Effector CD4-positive, alpha-beta T cell (primary cell): ENCODE measurements around the gene PILRB.
A peak's percentile ranks its signal among the peaks of the same experiment; 100 is the strongest.
"Not testable (repeated sequence)": the region's sequence is repeated elsewhere in the genome, so short reads cannot be mapped to it uniquely, and the experiment has no call there.

Experiments
- DNase-seq: peaks from one replicate; pipeline ENCODE4 v3.0.0-alpha.2; 2020

The PILRB gene

DNA sequence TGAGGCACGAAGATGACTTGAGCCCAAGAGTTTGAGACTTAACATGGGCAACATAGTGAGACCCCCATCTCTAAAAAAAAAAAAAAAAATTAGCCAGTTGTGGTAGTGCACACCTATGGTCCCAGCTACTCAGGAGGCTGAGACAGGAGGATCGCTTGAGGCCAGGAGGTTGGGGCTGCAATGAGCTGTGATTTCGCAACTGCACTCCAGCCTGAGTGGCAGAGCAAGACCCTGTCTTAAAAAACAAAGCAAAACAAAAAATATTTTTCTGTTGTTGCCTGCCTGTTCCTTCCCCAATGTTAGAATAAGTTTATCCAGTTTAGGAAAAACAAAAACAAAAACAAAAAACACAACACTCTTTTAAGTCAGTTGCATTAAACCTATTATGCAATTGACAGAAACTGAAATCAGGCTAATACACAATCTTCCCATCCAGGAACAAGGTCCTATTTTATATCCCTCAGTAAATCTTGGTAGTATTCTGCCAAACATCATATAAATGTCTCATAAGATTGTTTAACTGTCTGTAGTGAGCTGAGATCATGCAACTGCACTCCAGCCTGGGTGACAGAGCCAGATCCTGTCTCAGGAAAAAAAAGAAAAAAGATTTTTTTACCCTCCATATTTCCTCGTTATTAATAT is 20.3 kb downstream of the PILRB start:
- DNase-seq: no peak

DNA sequence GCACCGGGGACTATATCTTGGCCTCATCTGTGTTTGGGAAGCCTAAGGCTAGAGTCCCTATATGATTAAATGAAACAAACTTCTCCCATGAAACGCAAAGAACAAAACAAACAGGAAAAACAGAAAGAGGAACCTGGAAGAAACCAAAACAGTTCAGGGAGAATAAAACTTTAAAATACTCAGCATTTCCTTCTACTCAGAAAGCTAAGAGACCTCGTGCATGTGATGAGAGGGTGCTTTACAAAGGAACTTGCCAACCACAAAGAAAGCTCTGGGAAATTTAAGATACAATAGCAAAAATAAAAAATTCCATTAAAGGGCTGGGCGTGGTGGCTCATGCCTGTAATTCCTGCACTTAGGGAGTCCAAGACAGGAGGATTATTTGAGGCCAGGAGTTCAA is 22.3 kb downstream of the PILRB start:
- no peak for DNase-seq

DNA sequence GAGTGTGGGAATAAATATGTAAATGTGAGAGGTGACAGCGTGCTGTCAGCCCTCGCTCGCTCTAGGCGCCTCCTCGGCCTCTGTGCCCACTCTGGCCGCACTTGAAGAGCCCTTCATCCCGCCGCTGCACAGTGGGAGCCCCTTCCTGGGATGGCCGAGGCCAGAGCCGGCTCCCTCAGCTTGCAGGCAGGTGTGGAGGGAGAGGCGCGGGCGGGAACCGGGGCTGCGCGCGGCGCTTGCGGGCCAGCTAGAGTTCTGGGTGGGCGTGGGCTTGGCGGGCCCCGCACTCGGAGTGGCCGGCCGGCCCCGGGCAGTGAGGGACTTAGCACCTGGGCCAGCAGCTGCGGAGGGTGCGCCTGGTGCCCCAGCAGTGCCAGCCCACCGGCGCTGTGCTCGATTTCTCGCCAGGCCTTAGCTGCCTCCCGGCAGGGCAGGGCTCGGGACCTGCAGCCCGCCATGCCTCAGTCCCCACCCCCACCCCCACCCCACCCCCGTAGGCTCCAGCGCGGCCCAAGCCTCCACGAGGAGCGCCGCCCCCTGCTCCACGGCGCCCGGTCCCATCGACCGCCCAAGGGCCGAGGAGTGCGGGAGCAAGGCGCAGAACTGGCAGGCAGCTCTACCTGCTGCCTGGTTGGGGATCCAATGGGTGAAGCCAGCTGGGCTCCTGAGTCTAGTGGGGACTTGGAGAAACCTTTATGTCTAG is 23.8 kb downstream of the PILRB start:
- not testable (repeated sequence) for DNase-seq

DNA sequence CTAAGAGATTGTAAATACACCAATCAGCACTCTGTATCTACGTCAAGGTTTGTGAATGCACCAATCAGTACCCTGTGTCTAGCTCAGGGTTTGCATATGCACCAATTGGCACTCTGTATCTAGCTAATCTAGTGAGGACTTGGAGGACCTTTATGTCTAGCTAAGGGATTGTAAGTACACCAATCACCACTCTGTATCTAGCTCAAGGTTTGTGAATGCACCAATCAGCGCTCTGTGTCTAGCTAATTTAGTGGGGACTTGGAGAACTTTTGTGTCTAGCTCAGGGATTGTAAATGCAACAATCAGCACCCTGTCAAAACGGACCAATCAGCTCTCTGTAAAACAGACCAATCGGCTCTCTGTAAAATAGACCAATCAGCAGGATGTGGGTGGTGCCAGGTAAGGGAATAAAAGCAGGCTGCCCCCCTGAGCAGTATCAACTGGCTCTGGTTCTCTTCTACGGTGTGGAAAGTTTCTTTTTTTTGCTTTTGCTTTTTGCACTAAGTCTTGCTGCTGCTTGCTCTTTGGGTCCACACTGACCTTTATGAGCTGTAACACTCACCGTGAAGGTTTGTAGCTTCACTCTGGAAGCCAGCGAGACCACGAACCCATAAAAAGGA is 24.4 kb downstream of the PILRB start:
- not testable (repeated sequence) for DNase-seq

DNA sequence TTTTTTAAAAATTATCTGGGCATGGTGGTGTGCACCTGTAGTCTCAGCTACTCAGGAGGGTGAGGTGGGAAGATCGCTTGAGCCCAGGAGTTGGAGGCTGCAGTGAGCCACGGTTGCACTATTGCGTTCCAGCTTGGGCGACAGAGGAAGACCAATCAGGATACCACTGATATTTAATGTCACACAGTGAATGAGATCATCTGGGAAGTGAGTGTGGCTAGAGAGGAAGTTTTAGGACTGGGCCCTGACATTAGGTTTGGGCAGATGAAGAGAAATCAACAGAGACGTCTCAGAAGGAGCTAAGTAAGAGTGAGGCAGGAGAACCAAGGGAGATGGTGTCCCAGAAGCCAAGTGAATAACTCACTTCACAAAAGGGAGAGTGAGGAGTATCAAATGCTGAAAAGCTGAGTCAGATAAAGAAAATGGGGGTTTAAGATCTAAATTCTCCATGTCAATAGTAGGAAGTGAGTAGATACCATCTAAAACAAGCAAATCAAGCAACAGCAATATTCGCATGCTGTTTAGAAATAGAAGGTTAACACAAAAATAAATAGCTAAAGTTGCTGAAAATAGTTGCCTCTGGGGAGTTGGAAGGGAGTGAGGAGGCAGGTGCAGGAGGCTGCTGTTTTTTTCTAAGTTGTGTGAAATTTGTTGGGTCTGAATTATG is 26.8 kb downstream of the PILRB start:
- DNase-seq: no peak

DNA sequence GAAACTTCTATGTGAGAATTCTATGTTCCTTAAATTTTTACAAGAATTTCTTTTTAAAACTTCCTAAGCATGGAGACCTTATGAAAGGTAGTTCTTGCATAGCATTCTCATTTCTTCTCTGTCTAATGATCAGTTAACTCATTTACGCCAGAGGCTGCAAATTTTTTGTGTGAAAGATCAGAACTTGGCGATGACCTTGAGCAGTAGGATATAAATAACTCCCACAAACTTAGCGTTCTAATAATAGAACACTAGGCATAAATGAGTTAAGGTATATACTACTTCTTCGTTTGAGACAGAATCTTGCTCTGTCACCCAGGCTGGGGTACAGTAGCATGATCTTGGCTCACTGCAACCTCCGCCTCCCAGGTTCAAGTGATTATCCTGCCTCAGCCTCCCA is 29.0 kb downstream of the PILRB start:
- no peak for DNase-seq

DNA sequence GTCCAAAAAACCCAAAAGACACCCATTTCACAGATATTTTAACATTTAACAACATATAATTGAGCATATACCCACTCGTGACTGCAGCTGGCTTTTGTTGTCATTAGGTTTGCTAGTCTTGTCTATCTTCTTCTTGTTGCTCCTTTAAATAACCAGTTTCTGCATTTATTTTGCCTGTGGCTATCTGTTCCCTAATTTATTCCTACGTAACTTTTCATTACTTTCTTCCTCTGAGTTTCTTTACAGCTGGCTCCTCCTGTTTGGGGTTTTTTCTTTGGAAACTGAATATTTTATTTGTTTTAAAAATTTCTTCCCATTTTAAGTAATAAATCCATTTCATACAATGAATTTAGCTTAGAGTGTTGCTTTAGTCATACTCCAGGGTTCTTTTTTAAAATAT is 29.8 kb downstream of the PILRB start:
- no peak for DNase-seq

DNA sequence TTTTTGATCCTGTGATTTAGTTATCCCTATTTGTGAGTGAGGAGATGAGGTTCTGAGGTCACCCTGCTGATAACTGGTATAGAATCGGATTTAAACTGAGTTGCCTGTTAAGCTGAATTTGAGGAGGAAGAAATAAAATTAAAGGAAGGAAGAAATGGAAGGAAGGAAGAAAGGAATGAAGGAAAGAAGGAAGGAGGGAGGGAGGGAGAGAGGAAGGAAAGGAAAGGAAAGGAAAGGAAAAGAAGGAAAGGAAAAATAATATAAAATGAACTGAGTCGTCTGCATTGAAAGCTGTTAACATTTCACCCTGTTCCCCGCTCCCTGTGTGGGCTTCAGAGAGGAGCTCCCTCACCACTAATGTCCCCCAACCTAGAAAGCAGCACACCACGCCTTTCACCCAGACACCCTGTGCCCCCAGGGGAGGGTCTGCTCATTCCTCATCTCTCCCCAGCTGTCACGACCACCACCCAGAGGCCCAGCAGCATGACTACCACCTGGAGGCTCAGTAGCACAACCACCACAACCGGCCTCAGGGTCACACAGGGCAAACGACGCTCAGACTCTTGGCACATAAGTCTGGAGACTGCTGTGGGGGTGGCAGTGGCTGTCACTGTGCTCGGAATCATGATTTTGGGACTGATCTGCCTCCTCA is 31.6 kb downstream of the PILRB start:
- DNase-seq: no peak

DNA sequence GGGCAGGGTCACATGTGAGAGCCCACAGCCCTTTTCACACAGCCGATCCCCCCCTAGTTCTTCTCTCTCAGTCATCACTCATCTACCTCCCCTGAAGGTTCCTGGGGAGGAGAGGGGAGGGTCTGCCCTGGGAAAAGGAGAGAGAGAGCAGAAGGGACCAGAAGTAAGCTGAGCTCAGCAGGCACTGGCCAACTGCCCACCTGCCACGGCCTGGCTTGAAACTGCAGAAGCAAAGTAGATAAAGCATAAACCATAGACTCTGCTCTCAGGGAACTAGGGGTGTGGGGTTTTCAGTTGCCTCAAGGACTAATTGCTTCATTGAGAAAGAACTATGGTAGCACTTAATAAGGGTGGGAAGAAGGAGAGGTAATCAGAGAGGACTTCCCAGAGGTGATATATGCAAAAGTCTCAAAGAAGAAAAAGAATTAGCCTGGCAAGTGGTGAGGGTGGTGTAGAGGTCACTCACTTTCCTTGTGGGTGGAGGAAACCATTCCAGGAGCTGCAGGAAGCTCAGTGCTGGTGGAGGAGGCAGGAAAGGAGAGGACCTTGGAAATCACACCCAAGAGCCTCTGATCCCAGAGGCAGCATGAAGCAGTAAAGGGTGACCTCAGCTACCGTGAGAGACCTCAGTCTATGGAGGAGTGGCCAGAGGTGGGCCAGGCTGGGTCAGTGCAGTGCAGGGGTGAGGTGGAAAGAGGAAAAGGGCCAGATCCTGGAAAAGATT is 32.5 kb downstream of the PILRB start:
- DNase-seq: no peak

DNA sequence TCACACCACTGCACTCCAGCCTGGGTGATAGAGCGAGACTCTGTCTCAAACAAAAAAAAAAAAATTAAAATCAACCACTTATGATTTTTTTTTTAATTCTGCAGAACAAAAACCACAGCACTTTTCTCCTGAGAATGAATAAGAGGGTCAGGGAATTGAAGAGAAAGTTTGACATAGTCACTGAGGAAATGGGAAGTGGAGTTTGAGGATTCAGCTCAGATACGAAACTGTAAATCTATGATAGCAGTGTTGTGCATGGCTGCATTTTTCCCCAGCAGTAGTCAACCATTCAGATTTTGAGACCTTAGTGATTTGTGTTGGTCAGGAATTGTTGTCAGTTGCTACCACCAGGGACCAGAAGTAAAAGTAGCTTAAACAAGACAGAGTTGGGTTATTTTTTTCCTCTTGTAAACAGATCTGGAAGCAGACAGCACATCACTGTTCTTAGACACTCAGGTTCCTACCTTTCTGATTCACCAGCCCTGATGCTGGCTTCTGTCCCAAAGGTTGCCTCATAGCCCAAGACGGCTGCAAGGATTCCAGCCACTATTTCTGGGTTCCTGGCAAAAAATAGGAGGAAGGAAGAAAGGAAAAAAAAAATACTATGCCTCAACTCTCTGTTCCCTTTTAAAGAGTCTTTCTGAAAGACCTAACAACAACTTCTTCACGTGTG is 35.5 kb downstream of the PILRB start:
- DNase-seq: no peak

DNA sequence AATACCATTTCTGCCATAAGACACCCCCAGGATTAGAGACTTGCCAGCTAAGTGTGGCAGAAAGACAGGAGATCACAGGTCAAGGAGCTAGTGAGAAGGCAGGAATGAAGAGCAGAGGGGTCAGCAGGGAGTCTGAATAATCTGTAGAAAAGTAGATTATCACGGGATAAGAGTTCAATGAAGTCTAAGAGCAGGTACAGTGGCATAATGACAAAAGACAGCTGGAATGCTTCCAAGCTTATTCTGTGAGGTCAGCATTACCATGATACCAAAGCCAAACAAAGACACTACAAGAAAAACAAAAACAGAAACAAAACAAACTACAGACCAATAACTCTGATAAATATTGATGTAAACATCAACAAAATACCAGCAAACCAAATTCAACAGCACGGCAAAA is 36.2 kb downstream of the PILRB start:
- DNase-seq: no peak

DNA sequence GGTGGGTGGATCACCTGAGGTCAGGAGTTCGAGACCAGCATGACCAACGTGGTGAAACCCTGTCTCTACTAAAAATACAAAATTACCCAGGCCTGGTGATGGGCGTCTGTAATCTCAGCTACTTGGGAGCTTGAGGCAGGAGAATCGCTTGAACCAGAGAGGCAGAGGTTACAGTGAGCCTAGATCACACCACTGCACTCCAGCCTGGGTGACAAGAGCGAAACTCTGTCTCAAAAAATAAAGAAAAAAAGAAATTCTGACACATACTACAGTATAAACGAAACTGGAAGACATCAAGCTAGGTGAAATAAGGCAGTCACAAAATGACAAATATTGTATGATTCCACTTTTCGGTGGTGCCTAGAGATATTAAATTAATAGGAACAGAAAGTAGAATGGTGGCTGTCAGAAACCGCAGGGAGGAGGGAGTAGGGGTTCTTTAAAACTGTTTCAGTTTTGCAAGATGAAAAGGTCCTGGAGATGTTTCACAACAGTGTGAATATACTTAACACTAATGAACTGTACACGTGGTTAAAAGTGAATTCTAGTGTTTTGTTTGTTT is 38.6 kb downstream of the PILRB start:
- no peak for DNase-seq

DNA sequence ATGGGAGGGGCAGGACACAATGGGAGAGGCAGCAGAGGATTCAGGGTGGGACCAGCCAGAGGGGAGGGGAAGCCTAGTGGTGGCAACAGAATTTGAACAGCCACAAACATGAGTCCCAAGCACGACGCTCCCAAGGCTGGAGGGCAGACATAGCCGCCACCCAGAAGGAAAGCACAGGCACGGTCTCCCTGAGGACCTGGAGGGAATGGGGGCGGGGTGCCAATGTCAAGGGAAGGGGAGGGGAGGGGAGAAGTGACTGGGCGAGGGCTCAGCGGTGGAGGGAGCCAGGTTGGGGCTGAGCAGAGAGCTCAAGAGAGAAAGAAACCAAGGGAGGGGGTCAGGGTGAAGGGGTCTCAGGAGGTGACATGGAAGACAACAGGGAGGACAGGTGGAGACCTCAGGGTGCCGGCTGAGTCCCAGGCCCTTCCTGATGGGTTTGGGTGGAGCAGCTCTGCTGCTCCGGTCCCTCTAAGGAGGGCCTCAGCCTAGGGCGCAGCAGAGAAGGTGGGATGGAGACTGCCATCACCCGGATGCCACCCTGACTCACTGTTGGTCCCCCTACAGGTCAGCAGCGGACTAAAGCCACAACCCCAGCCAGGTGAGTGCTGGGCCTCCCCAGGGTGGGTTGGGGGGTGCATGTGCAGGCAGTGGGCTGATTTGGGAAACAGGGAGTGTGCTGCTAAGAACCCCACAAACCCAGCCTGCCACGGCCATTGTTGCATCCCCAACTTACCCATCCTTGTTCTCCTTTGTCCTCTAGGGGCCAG is 39.6 kb downstream of the PILRB start:
- no peak for DNase-seq

DNA sequence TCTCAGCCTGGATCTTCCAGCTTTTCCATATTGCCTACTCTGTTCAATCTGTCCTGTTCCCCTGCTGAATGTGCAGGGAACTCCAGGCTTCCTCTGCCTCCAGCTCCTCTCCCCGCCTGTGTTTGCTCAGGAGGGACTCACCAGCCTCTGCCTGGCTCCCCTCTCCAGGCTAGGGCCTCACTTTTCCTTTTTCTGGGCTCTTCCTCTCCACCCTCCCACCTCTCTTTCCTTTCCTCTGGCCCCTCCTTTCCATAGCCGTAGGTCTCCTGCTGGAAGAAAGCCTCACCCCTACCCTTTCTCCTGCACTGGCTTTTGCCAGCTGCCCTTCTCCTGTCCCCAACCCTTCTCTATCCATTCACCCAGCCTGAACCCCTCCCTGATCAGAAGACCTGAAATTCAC is 40.3 kb downstream of the PILRB start:
- DNase-seq: no peak

DNA sequence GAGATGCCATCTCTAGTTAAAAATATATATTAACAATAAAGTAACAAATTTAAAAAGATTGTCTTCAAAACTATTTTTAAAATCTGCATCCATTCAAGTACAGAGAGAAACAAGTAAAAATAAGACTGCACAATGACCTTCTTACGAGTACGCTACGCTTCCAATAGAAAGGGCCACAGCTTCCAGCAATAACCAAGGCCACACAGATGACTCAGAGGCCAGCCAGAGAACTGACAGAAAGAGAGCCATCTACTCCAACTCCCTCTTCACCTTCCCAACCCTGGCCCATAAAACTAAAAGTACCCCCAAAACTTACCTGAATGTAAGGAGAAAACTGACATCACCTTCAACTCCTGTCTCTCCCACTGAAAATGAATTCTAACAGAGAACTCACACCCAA is 42.1 kb downstream of the PILRB start:
- no peak for DNase-seq

DNA sequence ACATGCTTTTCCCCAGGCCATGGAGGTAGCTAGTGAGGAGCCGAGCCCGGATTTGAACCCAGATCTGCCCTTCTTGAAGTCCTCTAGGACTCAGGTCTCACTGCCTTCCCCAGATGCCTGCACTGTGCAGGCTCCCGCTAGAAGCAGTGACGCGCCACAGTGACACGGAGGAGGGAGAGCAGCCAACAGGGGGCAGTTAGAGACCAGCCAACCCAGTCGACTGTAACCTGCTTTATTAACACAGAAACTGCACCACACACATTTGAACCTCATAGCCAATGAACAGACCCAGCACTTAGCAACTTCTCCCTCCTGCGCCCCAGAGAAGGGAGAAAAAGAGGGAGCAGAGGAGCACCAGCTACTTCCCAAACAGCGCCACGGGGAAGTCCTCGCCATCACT is 42.7 kb downstream of the PILRB start:
- no peak for DNase-seq

DNA sequence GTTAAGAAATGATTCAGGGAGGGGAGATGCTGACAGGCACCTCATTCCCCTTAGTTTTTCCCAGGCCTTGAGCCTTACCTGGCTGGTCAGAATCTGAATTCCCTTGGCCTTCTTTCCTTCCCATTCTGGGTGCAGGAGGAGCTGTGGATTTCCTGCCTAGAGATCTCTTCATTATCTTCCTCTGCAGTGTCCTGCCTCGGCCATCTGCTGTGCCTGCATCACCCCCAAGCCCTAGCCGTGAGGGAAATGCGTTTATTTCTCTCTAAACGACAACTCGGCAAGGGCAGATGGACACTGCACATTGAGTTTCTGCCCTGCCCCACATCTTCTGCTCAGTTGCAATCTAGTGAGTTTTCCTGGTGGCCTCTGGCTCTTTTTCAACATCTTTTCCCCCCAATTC is 43.9 kb downstream of the PILRB start:
- DNase-seq: no peak

DNA sequence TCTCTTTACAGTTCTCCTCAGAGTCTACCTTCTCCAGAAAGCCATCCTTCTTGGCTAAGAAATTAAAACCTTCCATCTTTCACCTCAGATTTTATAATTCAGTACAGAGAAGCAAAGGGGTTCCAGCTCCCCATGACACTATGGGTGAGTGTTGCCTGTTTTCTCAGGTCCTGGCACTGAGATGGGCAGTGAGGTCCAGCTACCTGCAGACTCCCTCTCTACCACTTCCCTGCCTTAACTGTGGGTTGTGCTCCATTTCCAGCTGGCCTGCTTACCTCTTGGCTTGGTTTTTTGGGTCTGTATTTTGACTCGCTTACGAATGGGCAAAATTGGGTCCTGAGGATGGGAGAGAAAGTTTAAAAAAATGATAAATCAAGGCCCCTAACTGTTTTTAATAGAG is 44.3 kb downstream of the PILRB start:
- DNase-seq: no peak

DNA sequence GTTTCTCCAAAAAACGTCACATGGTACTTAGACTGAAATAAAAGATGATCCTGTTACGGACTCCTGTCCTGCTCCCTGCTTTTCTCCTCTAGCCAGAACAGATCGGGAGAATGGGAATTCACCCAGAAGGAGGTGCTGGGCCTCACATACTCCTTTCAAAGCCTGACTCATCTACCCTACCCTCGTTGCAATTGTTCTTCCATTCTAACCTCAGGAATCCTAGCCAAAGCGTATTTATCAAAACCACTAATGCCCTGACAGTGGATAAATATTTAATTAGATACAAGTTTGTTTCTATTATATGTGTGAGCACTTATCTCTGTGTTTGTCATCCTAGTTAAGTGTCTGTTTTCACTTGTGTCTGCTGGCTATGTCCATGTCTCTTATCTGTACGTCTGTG is 48.9 kb downstream of the PILRB start:
- DNase-seq: no peak

DNA sequence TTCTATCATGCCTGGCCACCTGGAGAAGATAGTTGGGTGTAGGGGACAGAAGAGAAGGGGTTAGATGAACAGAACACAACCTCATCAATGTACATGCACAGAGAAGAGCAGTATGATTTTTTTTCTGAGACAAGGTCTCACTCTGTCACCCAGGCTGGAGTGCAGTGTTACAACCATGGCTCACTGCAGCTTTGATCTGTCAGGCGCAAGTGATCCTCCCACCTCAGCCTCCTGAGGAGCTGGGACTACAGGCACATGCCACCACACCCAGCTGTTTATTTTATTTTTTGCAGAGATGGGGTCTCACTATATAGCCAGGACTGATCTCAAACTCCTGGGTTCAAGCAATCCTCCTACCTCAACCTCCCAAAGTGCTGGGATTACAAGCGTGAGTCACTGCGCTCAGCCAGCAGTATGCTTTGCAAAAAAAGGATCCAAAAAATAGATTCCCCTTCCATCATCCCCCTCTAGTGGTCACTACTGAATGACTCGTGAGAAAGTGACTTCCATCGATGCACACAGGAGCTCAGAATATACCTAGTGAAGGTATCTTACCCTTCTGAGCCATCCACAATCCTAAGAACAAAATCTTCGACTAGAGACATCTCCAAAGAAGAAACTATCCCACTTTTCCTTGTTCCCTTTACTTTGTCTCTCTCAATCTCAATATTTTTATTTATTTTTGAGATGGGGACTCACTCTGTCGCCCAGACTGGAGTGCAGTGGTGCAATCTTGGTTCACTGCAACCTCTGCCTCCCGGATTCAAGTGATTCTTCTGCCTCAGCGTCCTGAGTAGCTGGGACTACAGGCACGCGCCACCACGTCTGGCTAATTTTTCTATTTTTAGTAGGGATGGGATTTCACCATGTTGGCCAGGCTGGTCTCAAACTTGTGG is 49.6 kb downstream of the PILRB start:
- peak; percentile 29 for DNase-seq
